Panc1 (cell line): ENCODE data around the gene SYT2. TPM values are rescaled to one million over a fixed set of nuclear protein-coding genes. Genes with fewer than 3 reads are reported as not detected.

Experiments
- ATAC-seq: fragments of 200-7000 bp; cut with Tn5 transposase; 2 replicates; pipeline ENCODE4 v1.9.1; 2020; ENCODE audit warnings: mild to moderate bottlenecking, moderate library complexity
- BruUV-seq: library from RNA; stranded (reverse); fragments of 400-500 nt; replicated peaks from 2 replicates; lab custom pipeline; 2021; lab: Mats Ljungman, UMichigan
- CTCF ChIA-PET: fragments of 300-600 bp; sonication (Branson Sonifier 250); formaldehyde crosslinking; loops from one replicate; lab custom pipeline; 2022; ENCODE audit warnings: antibody characterized with exemption; lab: Charles Lee
- POLR2A ChIA-PET: fragments of 300-600 bp; sonication (Branson Sonifier 250); formaldehyde crosslinking; loops from one replicate; lab custom pipeline; 2022; ENCODE audit warnings: antibody characterized with exemption; lab: Charles Lee
- DNase-seq: peaks from one replicate; pipeline ENCODE4 v3.0.0-alpha.2; 2010; ENCODE audit warnings: low read depth, low spot score
- H3K27ac ChIP-seq: 2 replicates; pipeline ENCODE4 v1.5.1; 2011; ENCODE audit warnings: mild to moderate bottlenecking, low read length, inconsistent platforms
- H3K27me3 ChIP-seq: fragments of 200-500 bp; sonication (Bioruptor generic); 2 replicates; pipeline ENCODE4 v1.6.0; 2014; ENCODE audit warnings: low read length, inconsistent platforms; ENCODE audit not compliant: control insufficient read depth, insufficient read depth
- H3K36me3 ChIP-seq: fragments of 200-500 bp; sonication (Bioruptor generic); 2 replicates; pipeline ENCODE4 v1.5.1; 2014; ENCODE audit warnings: inconsistent platforms, mild to moderate bottlenecking, low read length, moderate library complexity; ENCODE audit not compliant: control insufficient read depth, insufficient read depth
- H3K4me1 ChIP-seq: 2 replicates; pipeline ENCODE4 v1.5.1; 2011; ENCODE audit warnings: inconsistent platforms, mild to moderate bottlenecking, low read length, moderate library complexity; ENCODE audit not compliant: control insufficient read depth, insufficient read depth
- H3K4me3 ChIP-seq, 2 experiments: 2 replicates each; pipeline ENCODE4 v1.5.1; 2011 to 2012; ENCODE audit warnings: low read depth in 2 of 2, low read length in 2 of 2, mild to moderate bottlenecking in 2 of 2, inconsistent platforms in 1 of 2, moderate library complexity in 1 of 2
- H3K9me3 ChIP-seq: fragments of 200-500 bp; sonication (Bioruptor generic); 2 replicates; pipeline ENCODE4 v1.5.1; 2014; ENCODE audit warnings: low read depth, mild to moderate bottlenecking, inconsistent platforms, low read length, moderate library complexity; ENCODE audit not compliant: control insufficient read depth, insufficient read depth
- POLR2AphosphoS5 ChIP-seq: IDR thresholded peaks from 2 replicates; pipeline ENCODE4 v1.6.1; 2012; ENCODE audit warnings: mild to moderate bottlenecking, low read depth, low read length, moderate library complexity
- in situ Hi-C: cut with HindIII; loops from 2 replicates; pipeline ENCODE4 v1.10.0; 2016; ENCODE audit warnings: low sequenced_read_pairs, low pct_unique_long_range_greater_than_20kb
- intact Hi-C: fragments of 100-400 bp; cut with micrococcal nuclease; formaldehyde crosslinking; loops from one replicate; pipeline ENCODE4 v1.10.0; 2022; ENCODE audit not compliant: unreplicated experiment
- total RNA-seq: library from RNA; stranded (reverse); gene quantifications from one replicate; pipeline ENCODE4 v1.2.1, GENCODE V29; 2021; ENCODE audit not compliant: unreplicated experiment
- TF ChIP-seq, protein P1 (sequence below): fragments of 450-650 bp; IDR thresholded peaks from 2 replicates; pipeline ENCODE4 v1.5.1; 2017; ENCODE audit warnings: mild to moderate bottlenecking
- TF ChIP-seq, protein P2 (sequence below), 2 experiments: IDR thresholded peaks; 2 replicates each; pipeline ENCODE4 v1.6.1; 2011 to 2012; ENCODE audit warnings: low read depth in 2 of 2, control low read depth in 1 of 2, low read length in 1 of 2, mild to moderate bottlenecking in 1 of 2, moderate library complexity in 1 of 2; ENCODE audit not compliant: insufficient read depth in 1 of 2

The SYT2 gene
- total RNA-seq, 1 experiment from 2014 or later: 0.03 TPM

DNA sequence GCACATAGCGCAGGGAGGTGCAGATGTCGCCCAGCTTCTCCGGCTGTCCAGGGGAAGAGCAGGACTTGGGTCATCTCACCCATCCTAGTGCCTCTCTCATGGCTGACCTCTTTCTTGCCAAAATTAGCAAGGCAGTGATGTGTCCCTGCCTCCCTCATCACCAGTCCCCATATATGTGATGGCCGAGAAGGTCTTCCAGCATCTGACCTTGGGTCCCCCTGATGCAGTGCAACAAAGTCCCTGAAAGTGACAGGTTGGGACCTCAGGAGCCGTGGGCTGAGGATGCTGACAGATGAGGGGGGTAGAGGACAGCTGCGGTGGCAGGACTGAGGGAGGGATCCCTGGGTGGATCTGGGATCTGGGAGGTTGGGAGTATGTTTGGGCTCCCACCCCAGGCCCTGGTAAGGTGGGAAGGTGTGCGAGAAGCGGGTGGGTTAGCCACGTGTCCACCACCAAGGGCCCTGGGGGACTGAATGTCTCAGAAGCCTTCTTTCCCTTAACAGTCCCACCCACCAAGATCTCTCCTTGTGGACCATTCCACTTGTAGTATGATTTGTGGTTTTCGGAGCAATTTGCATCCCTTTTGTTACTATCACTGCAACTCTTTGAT, 109.7 kb downstream of the SYT2 start:
- H3K4me3 ChIP-seq: no peak overlapping the region
- POLR2A ChIA-PET: no interaction called here
- no TSS peak for BruUV-seq
- intact Hi-C loops (loop anchor here (1.0 to 10.0 kb wide), 2 partner anchors 99 to 136 kb away; no protein-coding TSS in a partner anchor), in situ Hi-C loops (no loop called here)
- DNase-seq: no peak
- H3K36me3 ChIP-seq: no peaks in the 10 kb centered on the region
- H3K4me1 ChIP-seq: no peaks in the 10 kb centered on the region
- CTCF ChIA-PET: interaction anchor here (1.0 to 1.6 kb wide), 5 partner anchors 11 to 140 kb away, joined by 3 to 10 read pairs (median 5); no protein-coding TSS in a partner anchor
- H3K9me3 ChIP-seq: no peaks in the 10 kb centered on the region
- H3K27ac ChIP-seq: no peak overlapping the region
- no peaks in the 10 kb centered on the region for H3K27me3 ChIP-seq
- TF ChIP-seq, protein P1, sequence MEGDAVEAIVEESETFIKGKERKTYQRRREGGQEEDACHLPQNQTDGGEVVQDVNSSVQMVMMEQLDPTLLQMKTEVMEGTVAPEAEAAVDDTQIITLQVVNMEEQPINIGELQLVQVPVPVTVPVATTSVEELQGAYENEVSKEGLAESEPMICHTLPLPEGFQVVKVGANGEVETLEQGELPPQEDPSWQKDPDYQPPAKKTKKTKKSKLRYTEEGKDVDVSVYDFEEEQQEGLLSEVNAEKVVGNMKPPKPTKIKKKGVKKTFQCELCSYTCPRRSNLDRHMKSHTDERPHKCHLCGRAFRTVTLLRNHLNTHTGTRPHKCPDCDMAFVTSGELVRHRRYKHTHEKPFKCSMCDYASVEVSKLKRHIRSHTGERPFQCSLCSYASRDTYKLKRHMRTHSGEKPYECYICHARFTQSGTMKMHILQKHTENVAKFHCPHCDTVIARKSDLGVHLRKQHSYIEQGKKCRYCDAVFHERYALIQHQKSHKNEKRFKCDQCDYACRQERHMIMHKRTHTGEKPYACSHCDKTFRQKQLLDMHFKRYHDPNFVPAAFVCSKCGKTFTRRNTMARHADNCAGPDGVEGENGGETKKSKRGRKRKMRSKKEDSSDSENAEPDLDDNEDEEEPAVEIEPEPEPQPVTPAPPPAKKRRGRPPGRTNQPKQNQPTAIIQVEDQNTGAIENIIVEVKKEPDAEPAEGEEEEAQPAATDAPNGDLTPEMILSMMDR: peak; percentile 55
- TF ChIP-seq, protein P2, sequence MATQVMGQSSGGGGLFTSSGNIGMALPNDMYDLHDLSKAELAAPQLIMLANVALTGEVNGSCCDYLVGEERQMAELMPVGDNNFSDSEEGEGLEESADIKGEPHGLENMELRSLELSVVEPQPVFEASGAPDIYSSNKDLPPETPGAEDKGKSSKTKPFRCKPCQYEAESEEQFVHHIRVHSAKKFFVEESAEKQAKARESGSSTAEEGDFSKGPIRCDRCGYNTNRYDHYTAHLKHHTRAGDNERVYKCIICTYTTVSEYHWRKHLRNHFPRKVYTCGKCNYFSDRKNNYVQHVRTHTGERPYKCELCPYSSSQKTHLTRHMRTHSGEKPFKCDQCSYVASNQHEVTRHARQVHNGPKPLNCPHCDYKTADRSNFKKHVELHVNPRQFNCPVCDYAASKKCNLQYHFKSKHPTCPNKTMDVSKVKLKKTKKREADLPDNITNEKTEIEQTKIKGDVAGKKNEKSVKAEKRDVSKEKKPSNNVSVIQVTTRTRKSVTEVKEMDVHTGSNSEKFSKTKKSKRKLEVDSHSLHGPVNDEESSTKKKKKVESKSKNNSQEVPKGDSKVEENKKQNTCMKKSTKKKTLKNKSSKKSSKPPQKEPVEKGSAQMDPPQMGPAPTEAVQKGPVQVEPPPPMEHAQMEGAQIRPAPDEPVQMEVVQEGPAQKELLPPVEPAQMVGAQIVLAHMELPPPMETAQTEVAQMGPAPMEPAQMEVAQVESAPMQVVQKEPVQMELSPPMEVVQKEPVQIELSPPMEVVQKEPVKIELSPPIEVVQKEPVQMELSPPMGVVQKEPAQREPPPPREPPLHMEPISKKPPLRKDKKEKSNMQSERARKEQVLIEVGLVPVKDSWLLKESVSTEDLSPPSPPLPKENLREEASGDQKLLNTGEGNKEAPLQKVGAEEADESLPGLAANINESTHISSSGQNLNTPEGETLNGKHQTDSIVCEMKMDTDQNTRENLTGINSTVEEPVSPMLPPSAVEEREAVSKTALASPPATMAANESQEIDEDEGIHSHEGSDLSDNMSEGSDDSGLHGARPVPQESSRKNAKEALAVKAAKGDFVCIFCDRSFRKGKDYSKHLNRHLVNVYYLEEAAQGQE (IDR thresholded peaks at IDR 0.05; ENCODE audit: insufficient read depth in 1 of 2, low read depth in 2 of 2, low read length in 1 of 2): no peak
- ATAC-seq: peak; percentile 49

DNA sequence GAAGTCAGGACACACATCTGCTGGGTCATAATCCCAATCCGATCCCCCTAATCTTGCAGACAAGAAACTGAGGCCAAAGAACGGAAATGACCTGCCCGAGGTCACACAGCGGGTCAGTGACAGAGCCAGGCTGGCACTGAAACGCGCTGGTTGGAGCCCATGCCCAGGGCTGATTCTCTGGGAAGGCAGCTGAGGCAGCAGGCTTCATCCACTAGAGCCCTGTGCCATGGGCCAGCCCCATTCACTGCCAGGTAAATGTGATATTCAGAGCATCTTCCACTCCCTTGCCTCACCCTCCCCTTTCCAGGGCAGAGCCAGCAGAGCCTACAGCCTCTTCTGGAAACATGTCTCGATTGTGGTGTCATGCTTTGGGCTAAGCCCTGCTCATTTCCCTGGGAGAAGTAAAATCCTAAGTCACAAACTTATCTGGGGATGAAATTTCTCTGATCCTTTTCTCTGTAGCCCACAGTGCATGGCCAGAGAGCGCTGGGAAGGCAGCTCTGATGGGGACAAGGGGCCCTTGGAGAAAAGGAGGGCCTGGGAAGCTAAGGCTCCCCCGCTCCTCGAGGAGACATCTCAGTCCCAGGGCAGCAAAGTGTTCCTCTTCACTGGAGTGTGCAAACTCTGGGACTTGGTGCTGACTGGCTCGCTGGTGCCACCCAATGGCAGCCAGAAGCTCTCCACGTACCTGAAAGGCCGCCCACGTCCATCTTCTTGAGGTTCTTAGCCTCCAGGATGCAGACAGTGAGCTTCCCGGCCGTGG, 110.4 kb downstream of the SYT2 start:
- H3K9me3 ChIP-seq: no peaks in the 10 kb centered on the region
- no peaks in the 10 kb centered on the region for H3K4me1 ChIP-seq
- TF ChIP-seq POLR2AphosphoS5: no peak
- TF ChIP-seq, protein P1: peak; percentile 92
- DNase-seq: no peak
- intact Hi-C loops: loop anchor here (1.0 to 10.0 kb wide), 2 partner anchors 99 to 135 kb away; no protein-coding TSS in a partner anchor
- H3K4me3 ChIP-seq: no peak overlapping the region
- ChIA-PET CTCF (interaction anchor here (1.1 to 1.6 kb wide), 4 partner anchors 11 to 120 kb away, joined by 3 to 7 read pairs (median 4); no protein-coding TSS in a partner anchor), POLR2A (no interaction called here)
- ATAC-seq: peak; percentile 95
- BruUV-seq: no TSS peak
- no peak overlapping the region for H3K27ac ChIP-seq
- no peaks in the 10 kb centered on the region for H3K27me3 ChIP-seq
- in situ Hi-C loops: no loop called here
- H3K36me3 ChIP-seq: no peaks in the 10 kb centered on the region
